Naive B cell (primary cell): ENCODE results near the gene ZNF652. TPM values are rescaled to one million over a fixed set of nuclear protein-coding genes. Genes with fewer than 3 reads are reported as not detected.
"Not testable (repeated sequence)": the region's sequence is repeated elsewhere in the genome, so short reads cannot be mapped to it uniquely, and the experiment has no call there.

ENCODE experiments used
- ATAC-seq, 2 donors: fragments of 150-1000 bp; cut with Tn5 transposase; 2 replicates each; pipeline ENCODE4 v1.10.0; 2021; ENCODE audit warnings: low read depth in 2 of 2, mild to moderate bottlenecking in 2 of 2, moderate library complexity in 2 of 2
- DNase-seq: peaks from one replicate; pipeline ENCODE4 v3.0.0; 2022
- H3K27ac Mint-ChIP-seq, 6 donors: one replicate each; pipeline ENCODE4 v1.8.0; 2020 to 2022; ENCODE audit warnings: mild to moderate bottlenecking in 6 of 6, mixed read lengths in 6 of 6, moderate library complexity in 5 of 6, inconsistent platforms in 2 of 6
- H3K27me3 Mint-ChIP-seq, 3 donors: one replicate each; pipeline ENCODE4 v1.8.0; 2021 to 2022; ENCODE audit warnings: mixed read lengths in 3 of 3, mild to moderate bottlenecking in 1 of 3
- H3K36me3 Mint-ChIP-seq, 2 donors: one replicate each; pipeline ENCODE4 v1.8.0; 2020 to 2022; ENCODE audit warnings: mixed read lengths in 2 of 2, inconsistent platforms in 1 of 2, mild to moderate bottlenecking in 1 of 2
- H3K4me1 Mint-ChIP-seq, 3 donors: one replicate each; pipeline ENCODE4 v1.8.0; 2020 to 2022; ENCODE audit warnings: mixed read lengths in 3 of 3, inconsistent platforms in 1 of 3, mild to moderate bottlenecking in 1 of 3, moderate library complexity in 1 of 3
- H3K4me3 Mint-ChIP-seq, 8 donors: one replicate each; pipeline ENCODE4 v1.8.0; 2020 to 2022; ENCODE audit warnings: mild to moderate bottlenecking in 8 of 8, mixed read lengths in 8 of 8, moderate library complexity in 8 of 8, inconsistent platforms in 2 of 8
- H3K9me3 Mint-ChIP-seq, 7 donors: one replicate each; pipeline ENCODE4 v1.8.0; 2020 to 2022; ENCODE audit warnings: mixed read lengths in 7 of 7, mild to moderate bottlenecking in 5 of 7, inconsistent platforms in 2 of 7, moderate library complexity in 1 of 7
- polyA plus RNA-seq, 6 donors: library from polyadenylated mRNA; unstranded; fragments of 300-500 nt; fragmentation: Illumina TruSeq; gene quantifications; one replicate each; pipeline ENCODE4 v1.2.3, GENCODE V29; 2021; ENCODE audit warnings: low read depth in 6 of 6

Gene ZNF652
- polyA plus RNA-seq, 6 donors from 2014 or later = 16.9 to 38.2 (median 33.7) TPM

DNA sequence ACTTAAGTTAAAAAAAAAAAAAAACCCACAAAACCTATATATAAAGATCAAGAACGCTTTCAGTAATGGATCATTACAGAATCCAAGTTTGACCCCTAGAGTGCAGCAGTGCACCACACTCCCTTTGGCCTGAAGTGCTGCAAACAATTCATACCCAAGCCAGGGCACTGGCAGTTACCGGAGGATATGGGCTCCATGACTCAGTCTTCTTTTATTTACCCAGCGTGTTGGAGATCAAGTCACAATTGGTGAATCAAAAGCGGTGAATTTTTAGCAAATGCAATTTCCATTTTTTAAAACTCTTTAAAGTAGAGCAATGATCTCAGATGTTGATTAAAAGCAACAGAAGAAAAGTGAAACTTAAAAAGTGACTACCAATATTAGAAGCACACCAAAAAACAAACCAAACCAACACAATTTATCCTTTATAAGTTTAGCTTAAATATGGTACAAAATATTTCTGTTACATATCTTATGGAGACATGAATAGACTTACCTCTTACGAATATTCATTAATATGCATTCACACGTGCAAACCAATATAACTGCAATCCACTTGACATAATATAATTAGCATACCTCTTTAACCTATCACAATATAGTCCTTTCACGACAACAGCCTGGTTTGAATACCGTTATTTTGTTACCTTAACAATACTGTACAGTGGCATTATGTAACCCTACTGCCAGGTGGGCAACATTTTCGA, 46.3 kb downstream of the ZNF652 start:
- peak overlapping the region; percentile 28 to 92 (median 84) for H3K4me3 Mint-ChIP-seq
- DNase-seq = peak; percentile 66
- no peaks in the 10 kb centered on the region for H3K27me3 Mint-ChIP-seq
- no peaks in the 10 kb centered on the region for H3K9me3 Mint-ChIP-seq
- peak; percentile 94 to 98 for ATAC-seq
- H3K4me1 Mint-ChIP-seq = peaks cover 27 to 38% (median 37%) of the 10 kb centered on the region in 3 donors
- H3K36me3 Mint-ChIP-seq = peaks cover 0 to 7% of the 10 kb centered on the region in 2 donors
- H3K27ac Mint-ChIP-seq = peak overlapping the region in 5 of 6 donors; percentile 65 to 91 (median 78)

DNA sequence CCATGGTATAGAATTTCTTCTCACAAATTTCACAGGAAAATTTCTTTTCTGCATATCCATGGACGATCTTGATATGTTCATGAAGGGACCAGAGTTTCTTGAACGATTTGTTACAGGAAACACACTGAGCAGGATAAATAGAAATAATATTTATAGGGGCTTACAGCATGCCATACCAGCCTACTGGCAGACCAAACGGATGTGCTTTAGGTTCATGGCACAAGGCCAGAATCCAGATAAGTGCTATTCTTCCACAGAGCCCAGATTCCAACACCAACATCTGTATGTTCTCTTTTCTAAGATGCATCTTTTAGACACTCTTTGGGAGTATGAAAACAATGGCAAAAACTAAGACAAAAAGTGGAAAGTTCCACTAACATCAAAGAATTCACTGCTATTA, 49.3 kb downstream of the ZNF652 start:
- Mint-ChIP-seq H3K27me3 (no peaks in the 10 kb centered on the region), H3K9me3 (no peaks in the 10 kb centered on the region), H3K4me3 (no peak overlapping the region), H3K36me3 (peaks cover 4 to 7% of the 10 kb centered on the region in 2 donors), H3K4me1 (peaks cover 25 to 29% (median 27%) of the 10 kb centered on the region in 3 donors), H3K27ac (peak overlapping the region in 1 of 6 donors; percentile 64)
- ATAC-seq (no peak), DNase-seq (no peak)

DNA sequence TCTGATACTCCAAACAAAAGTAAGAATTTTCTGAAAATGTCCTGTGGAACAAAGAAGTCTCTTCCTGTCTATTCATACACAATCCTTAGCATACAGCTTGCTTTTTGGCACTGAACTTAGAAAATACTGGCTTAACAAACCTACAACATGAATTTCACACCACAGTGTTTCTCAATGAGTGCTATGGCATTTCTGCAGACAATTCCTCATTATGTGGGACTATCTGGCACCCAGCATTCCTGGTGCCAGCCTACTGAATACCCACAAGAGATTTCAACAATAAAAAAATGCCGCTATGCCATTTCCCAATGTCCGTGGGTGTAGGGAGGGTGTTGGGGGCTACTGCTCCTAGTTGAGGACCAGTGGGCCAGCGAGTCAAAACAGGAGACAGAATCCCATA, 62.1 kb downstream of the ZNF652 start:
- Mint-ChIP-seq H3K9me3 (no peaks in the 10 kb centered on the region), H3K27me3 (no peaks in the 10 kb centered on the region), H3K4me3 (no peak overlapping the region), H3K36me3 (peaks cover 0 to 4% of the 10 kb centered on the region in 2 donors), H3K4me1 (no peaks in the 10 kb centered on the region), H3K27ac (no peak overlapping the region)
- no peak for DNase-seq
- no peak for ATAC-seq

- ATAC-seq = no peak
- no peak for DNase-seq
- Mint-ChIP-seq H3K27ac (peak overlapping the region in 1 of 6 donors; percentile 16), H3K4me3 (no peak overlapping the region), H3K4me1 (no peaks in the 10 kb centered on the region), H3K36me3 (peaks cover 0 to 4% of the 10 kb centered on the region in 2 donors), H3K9me3 (no peaks in the 10 kb centered on the region), H3K27me3 (no peaks in the 10 kb centered on the region)
These were observed 63.6 kb downstream of the ZNF652 start for GRCh38 chr17:49298371-49298976.

DNA sequence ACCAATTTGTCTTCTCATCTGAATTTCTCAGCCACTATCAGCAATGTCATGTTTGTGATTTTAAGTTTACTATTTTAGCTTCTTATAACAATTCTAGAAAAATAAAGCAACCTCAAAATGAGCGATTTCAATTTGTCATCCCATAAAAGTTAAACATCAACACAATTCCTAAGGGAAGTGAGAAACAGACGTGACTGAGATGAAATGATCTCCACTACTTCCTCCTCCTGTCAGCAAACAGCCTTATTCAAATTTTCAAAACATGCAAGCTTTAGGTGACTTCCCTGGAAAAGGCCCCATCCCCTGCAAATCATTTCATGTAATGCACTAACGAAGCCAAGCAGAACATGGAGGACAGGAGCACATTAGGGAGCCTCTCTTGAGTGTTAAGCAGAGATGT, 64.9 kb downstream of the ZNF652 start:
- no peaks in the 10 kb centered on the region for H3K27me3 Mint-ChIP-seq
- H3K4me1 Mint-ChIP-seq = no peaks in the 10 kb centered on the region
- no peak overlapping the region for H3K4me3 Mint-ChIP-seq
- H3K36me3 Mint-ChIP-seq = peaks cover 0 to 4% of the 10 kb centered on the region in 2 donors
- H3K27ac Mint-ChIP-seq = peak overlapping the region in 1 of 6 donors; percentile 59
- no peak for ATAC-seq
- no peaks in the 10 kb centered on the region for H3K9me3 Mint-ChIP-seq
- DNase-seq = no peak

GRCh38 chr17:49294122-49294521, 67.9 kb downstream of the ZNF652 start:
- no peaks in the 10 kb centered on the region for H3K36me3 Mint-ChIP-seq
- ATAC-seq = no peak
- H3K27ac Mint-ChIP-seq = peak overlapping the region in 1 of 6 donors; percentile 18
- H3K4me1 Mint-ChIP-seq = no peaks in the 10 kb centered on the region
- no peak for DNase-seq
- no peak overlapping the region for H3K4me3 Mint-ChIP-seq
- H3K9me3 Mint-ChIP-seq = no peaks in the 10 kb centered on the region
- no peaks in the 10 kb centered on the region for H3K27me3 Mint-ChIP-seq

DNA sequence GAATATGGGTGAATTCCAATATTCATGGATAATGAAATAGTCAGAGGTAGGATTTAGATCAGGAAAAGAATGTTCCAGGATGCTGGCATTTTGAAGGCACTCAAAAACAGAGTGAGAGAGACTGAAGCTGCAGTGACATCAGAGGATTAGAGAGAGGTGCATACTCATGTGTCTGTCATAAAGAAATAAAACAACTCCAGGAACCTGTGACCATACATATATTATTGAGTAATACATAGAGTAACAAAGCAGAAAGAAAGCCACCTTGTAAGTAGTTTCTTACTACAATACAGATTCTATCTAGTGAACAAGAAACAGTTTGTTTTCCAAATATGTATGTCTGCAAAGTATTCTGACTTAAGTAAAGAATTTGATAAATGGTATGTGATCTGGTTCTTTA, 69.1 kb downstream of the ZNF652 start:
- Mint-ChIP-seq H3K36me3 (no peaks in the 10 kb centered on the region), H3K9me3 (no peaks in the 10 kb centered on the region), H3K27me3 (no peaks in the 10 kb centered on the region), H3K4me1 (no peaks in the 10 kb centered on the region), H3K27ac (peak overlapping the region in 1 of 6 donors; percentile 91), H3K4me3 (no peak overlapping the region)
- no peak for DNase-seq
- ATAC-seq = no peak

GRCh38 chr17:49291929-49292328, 70.1 kb downstream of the ZNF652 start:
- Mint-ChIP-seq H3K9me3 (no peaks in the 10 kb centered on the region), H3K4me3 (no peak overlapping the region), H3K27ac (peak overlapping the region in 1 of 6 donors; percentile 79), H3K4me1 (no peaks in the 10 kb centered on the region), H3K36me3 (no peaks in the 10 kb centered on the region), H3K27me3 (no peaks in the 10 kb centered on the region)
- ATAC-seq (no peak), DNase-seq (no peak)

DNA sequence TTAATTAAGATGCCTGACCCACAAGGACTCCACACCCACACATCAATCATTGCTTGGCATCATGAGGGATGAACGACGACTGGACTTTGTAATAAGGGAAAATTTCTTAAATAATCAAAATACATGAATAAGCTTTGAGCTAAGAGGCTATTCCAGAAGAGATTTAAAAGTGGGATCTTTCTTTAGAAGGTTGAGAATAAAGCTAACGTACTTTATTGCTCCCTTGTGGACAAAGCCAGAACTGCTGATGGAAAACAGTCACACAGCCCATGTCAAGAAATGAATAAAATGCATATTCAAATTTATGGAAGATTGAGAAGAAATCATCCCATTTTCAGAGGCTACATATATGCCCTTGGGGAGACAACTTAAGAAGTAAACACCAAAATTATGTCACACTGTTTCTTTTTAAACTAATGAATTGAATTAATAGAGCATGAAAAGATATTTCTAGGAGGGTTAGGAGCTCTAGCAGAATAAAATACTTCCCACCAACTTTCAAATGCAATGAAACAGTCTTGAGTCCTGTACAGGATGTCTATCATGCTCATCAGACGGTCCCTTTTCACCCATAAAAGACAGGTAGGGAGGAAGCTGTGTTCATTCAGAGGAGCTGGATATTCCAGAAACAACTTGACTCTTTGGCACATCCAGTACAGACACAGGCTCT, 71.2 kb downstream of the ZNF652 start:
- no peak overlapping the region for H3K4me3 Mint-ChIP-seq
- DNase-seq (no peak), ATAC-seq (no peak)
- H3K4me1 Mint-ChIP-seq = no peaks in the 10 kb centered on the region
- peak overlapping the region in 1 of 6 donors; percentile 27 for H3K27ac Mint-ChIP-seq
- no peaks in the 10 kb centered on the region for H3K36me3 Mint-ChIP-seq
- H3K9me3 Mint-ChIP-seq = no peaks in the 10 kb centered on the region
- H3K27me3 Mint-ChIP-seq = no peaks in the 10 kb centered on the region

DNA sequence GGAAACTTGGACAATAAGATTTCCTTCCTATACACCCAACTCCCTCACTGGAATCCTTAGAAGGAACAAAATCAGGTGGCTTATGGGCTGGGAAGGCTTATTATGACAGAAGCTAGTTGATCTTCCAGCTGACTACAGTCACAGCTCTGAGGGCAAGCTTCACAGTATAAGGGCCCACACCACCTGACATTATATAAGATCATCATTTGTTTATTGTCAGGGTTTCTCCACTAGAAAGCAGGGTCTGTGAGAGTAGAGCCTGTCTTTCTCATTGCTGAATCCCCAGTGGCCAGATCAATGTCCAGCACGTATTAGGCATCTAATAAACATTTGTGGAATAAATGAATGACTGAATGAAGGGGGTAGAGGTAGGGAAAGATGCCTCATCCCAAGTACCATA, 73.7 kb downstream of the ZNF652 start:
- Mint-ChIP-seq H3K27ac (peak overlapping the region in 1 of 6 donors; percentile 12), H3K4me1 (no peaks in the 10 kb centered on the region), H3K9me3 (no peaks in the 10 kb centered on the region), H3K4me3 (no peak overlapping the region), H3K36me3 (no peaks in the 10 kb centered on the region), H3K27me3 (no peaks in the 10 kb centered on the region)
- ATAC-seq = no peak
- no peak for DNase-seq

- H3K4me1 Mint-ChIP-seq = no peaks in the 10 kb centered on the region
- peaks cover 0 to 1% (median 0%) of the 10 kb centered on the region in 3 donors for H3K27me3 Mint-ChIP-seq
- peaks cover 0 to 2% of the 10 kb centered on the region in 2 donors for H3K36me3 Mint-ChIP-seq
- peak overlapping the region in 1 of 6 donors; percentile 12 for H3K27ac Mint-ChIP-seq
- no peaks in the 10 kb centered on the region for H3K9me3 Mint-ChIP-seq
- DNase-seq = no peak
- no peak overlapping the region for H3K4me3 Mint-ChIP-seq
- ATAC-seq = no peak
These were observed 74.6 kb downstream of the ZNF652 start for GRCh38 chr17:49287481-49287880.

GRCh38 chr17:49286261-49286973, 75.6 kb downstream of the ZNF652 start:
- not testable (repeated sequence) for H3K36me3 Mint-ChIP-seq, H3K4me1 Mint-ChIP-seq, H3K4me3 Mint-ChIP-seq, ATAC-seq, H3K27me3 Mint-ChIP-seq, H3K9me3 Mint-ChIP-seq, DNase-seq
- H3K27ac Mint-ChIP-seq = peak overlapping the region in 1 of 6 donors; percentile 81

- Mint-ChIP-seq H3K36me3 (peaks cover 0 to 5% of the 10 kb centered on the region in 2 donors), H3K27ac (no peak overlapping the region), H3K9me3 (no peaks in the 10 kb centered on the region), H3K4me1 (no peaks in the 10 kb centered on the region), H3K4me3 (no peak overlapping the region), H3K27me3 (peaks cover 0 to 5% (median 0%) of the 10 kb centered on the region in 3 donors)
- DNase-seq (no peak), ATAC-seq (no peak)
These were observed 76.3 kb downstream of the ZNF652 start for GRCh38 chr17:49285716-49286115.
